Hepatocyte (in vitro differentiated cells): Measurements from ENCODE around the gene GRM4.

Source experiments
- CTCF ChIP-seq: fragments of 200-600 bp; sonication (generic); IDR thresholded peaks from 2 replicates; pipeline ENCODE4 v1.5.1; 2016; ENCODE audit warnings: antibody characterized with exemption, mild to moderate bottlenecking; ENCODE audit not compliant: poor library complexity
- EZH2 ChIP-seq: fragments of 200-600 bp; sonication (generic); IDR thresholded peaks from 2 replicates; pipeline ENCODE4 v1.6.1; 2016; ENCODE audit warnings: antibody characterized with exemption, mild to moderate bottlenecking, borderline replicate concordance

GRCh38 chr6:34143196-34143883 lies 2.5 kb downstream of the GRM4 start:
- TF ChIP-seq CTCF = no peak
- TF ChIP-seq EZH2 = no peak
